Endothelial cell of umbilical vein (primary cell): ENCODE data around the gene HOXC11. TPM values are rescaled to one million over a fixed set of nuclear protein-coding genes. Genes with fewer than 3 reads are reported as not detected.

Source experiments
- BruUV-seq: library from RNA; stranded (reverse); fragments of 400-500 nt; replicated peaks from 2 replicates; lab custom pipeline; 2021; lab: Mats Ljungman, UMichigan
- CTCF ChIA-PET: fragments of 300-600, 350-600 bp; sonication (Branson Sonifier 250); formaldehyde crosslinking; loops from one replicate; lab custom pipeline; 2021; ENCODE audit warnings: antibody characterized with exemption, inconsistent platforms; lab: Charles Lee
- POLR2A ChIA-PET: fragments of 300-600, 350-600 bp; sonication (Branson Sonifier 250); formaldehyde crosslinking; loops from one replicate; lab custom pipeline; 2021; ENCODE audit warnings: antibody characterized with exemption, inconsistent platforms; lab: Charles Lee
- DNase-seq: peaks from one replicate; pipeline ENCODE4 v3.0.0-alpha.2; 2011; ENCODE audit warnings: low read depth, low spot score
- FAIRE-seq: peaks from 2 replicates; lab custom pipeline; 2011; peaks lifted over from hg19 to GRCh38; lab: Jason Lieb, UNC
- H2AFZ ChIP-seq: 2 replicates; pipeline ENCODE4 v1.6.0; 2012; ENCODE audit warnings: low read depth, low read length, control low read depth, inconsistent platforms
- H3K27ac ChIP-seq: 2 replicates; pipeline ENCODE4 v1.5.1; 2011; ENCODE audit warnings: low read depth, mild to moderate bottlenecking, control low read depth, low read length, moderate library complexity; ENCODE audit not compliant: insufficient read depth
- H3K27me3 ChIP-seq, 2 experiments: 2 replicates each; pipeline versions ENCODE4 v1.6.0 to v1.6.1; 2011; ENCODE audit warnings: low read length in 2 of 2, mixed read lengths in 1 of 2; ENCODE audit not compliant: control insufficient read depth in 2 of 2, insufficient read depth in 2 of 2
- H3K36me3 ChIP-seq, 2 experiments: 2 replicates in 1 of 2; 3 replicates in 1 of 2; pipeline ENCODE4 v1.5.1; 2011; ENCODE audit warnings: low read length in 2 of 2, mild to moderate bottlenecking in 1 of 2, moderate library complexity in 1 of 2; ENCODE audit not compliant: control insufficient read depth in 2 of 2, insufficient read depth in 2 of 2; ENCODE audit errors: extremely low read depth in 1 of 2
- H3K4me1 ChIP-seq: 3 replicates; pipeline ENCODE4 v1.5.1; 2011; ENCODE audit warnings: mild to moderate bottlenecking, low read length; ENCODE audit not compliant: control insufficient read depth, insufficient read depth; ENCODE audit errors: extremely low read depth
- H3K4me2 ChIP-seq: 2 replicates; pipeline ENCODE4 v1.6.1; 2011; ENCODE audit warnings: low read length, control low read depth, mixed read lengths; ENCODE audit not compliant: insufficient read depth
- H3K4me3 ChIP-seq, 3 experiments: fragments of 200-600 bp in 1 of 3; sonication (generic), shearing (Covaris generic) in 1 of 3; replicated peaks in 1 of 3; 2 replicates each; pipeline ENCODE4 v1.5.1; 2011 to 2016; ENCODE audit warnings: control low read depth in 3 of 3, low read length in 3 of 3, mild to moderate bottlenecking in 2 of 3, inconsistent platforms in 1 of 3, low read depth in 1 of 3, moderate library complexity in 1 of 3; ENCODE audit not compliant: insufficient read depth in 1 of 3
- H3K79me2 ChIP-seq: 2 replicates; pipeline ENCODE4 v1.6.0; 2012; ENCODE audit warnings: low read length, inconsistent platforms; ENCODE audit not compliant: control insufficient read depth, insufficient read depth
- H3K9ac ChIP-seq: replicated peaks from 2 replicates; pipeline ENCODE3; 2011; ENCODE audit warnings: low read length, control low read depth; ENCODE audit not compliant: insufficient read depth; ENCODE audit errors: extremely low read depth
- H3K9me1 ChIP-seq: replicated peaks from 3 replicates; pipeline ENCODE4 v1.6.0; 2011; ENCODE audit warnings: mild to moderate bottlenecking, low read length; ENCODE audit not compliant: control insufficient read depth, insufficient read depth; ENCODE audit errors: extremely low read depth
- H3K9me3 ChIP-seq: replicated peaks from 2 replicates; pipeline ENCODE4 v1.5.1; 2012; ENCODE audit warnings: low read length, inconsistent platforms; ENCODE audit not compliant: control insufficient read depth, insufficient read depth
- H4K20me1 ChIP-seq: replicated peaks from 2 replicates; pipeline ENCODE3; 2011; ENCODE audit warnings: mild to moderate bottlenecking, low read length; ENCODE audit not compliant: control insufficient read depth, insufficient read depth; ENCODE audit errors: extremely low read depth
- EZH2 ChIP-seq: IDR thresholded peaks from 2 replicates; pipeline ENCODE4 v1.6.1; 2012; ENCODE audit warnings: borderline replicate concordance, low read depth, mild to moderate bottlenecking, moderate library complexity, low read length, inconsistent platforms; ENCODE audit not compliant: severe bottlenecking
- GATA2 ChIP-seq: IDR thresholded peaks from 2 replicates; pipeline ENCODE4 v1.7.0; 2011; ENCODE audit warnings: low read depth, mild to moderate bottlenecking, moderate library complexity, mixed read lengths, low read length; ENCODE audit not compliant: insufficient read length, insufficient read depth
- POLR2A ChIP-seq: IDR thresholded peaks from 2 replicates; pipeline ENCODE4 v1.6.1; 2012; ENCODE audit warnings: low read depth, mild to moderate bottlenecking, control low read depth, low read length
- POLR2AphosphoS5 ChIP-seq: IDR thresholded peaks from 2 replicates; pipeline ENCODE4 v1.6.1; 2012; ENCODE audit warnings: low read depth, mild to moderate bottlenecking, control low read depth, low read length, moderate library complexity; ENCODE audit not compliant: insufficient read depth
- dilution Hi-C: fragments of 300-500 bp; cut with MboI; formaldehyde crosslinking; loops from one replicate; pipeline ENCODE4 v1.15.0; 2019; ENCODE audit warnings: low sequenced_read_pairs; ENCODE audit not compliant: extremely low pct_ligation_motif_present
- intact Hi-C: fragments of 100-400 bp; cut with micrococcal nuclease; formaldehyde crosslinking; loops from one replicate; pipeline ENCODE4 v1.10.0; 2022
- polyA plus RNA-seq, 4 experiments: library from polyadenylated mRNA; depleted of rRNA in 3 of 4; stranded (reverse) in 3 of 4; unstranded in 1 of 4; fragments of >200 nt; gene quantifications; 2 replicates each; pipeline versions ENCODE4 v1.2.1 to v1.2.3, GENCODE V29; 2011 to 2012; ENCODE audit warnings: missing spikeins in 1 of 4
- total RNA-seq: library from RNA; stranded (reverse); gene quantifications from 2 replicates; pipeline ENCODE4 v1.2.3, GENCODE V29; 2021

Gene HOXC11
- total and polyA plus RNA-seq, 2 donors (not counting 3 experiments of a cell fraction or from before 2014, with no cell fraction given), result not detected

DNA sequence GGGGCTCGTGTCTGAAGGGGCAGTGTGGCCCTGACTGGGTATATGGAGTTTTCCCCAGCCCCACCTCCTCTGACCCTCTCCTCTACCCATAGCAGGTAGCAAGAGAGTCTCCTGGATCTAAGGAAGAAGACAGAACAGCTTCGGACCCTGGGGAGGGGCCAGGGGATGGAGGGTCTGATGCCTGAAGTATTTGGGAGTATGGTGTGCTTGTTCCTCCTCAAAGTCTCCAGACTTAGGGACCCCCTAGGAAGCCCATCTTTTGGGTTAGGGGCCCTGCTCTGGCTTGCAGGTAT lies 35.3 kb downstream of the HOXC11 start:
- TF ChIP-seq POLR2AphosphoS5 (no peak), EZH2 (peak; percentile 9), POLR2A (no peak)
- Histone ChIP-seq H3K4me1 (no peaks in the 10 kb centered on the region), H3K27me3 (peaks cover 81 to 88% of the 10 kb centered on the region in 2 experiments), H2AFZ (no peak overlapping the region), H3K27ac (no peak overlapping the region), H3K4me3 (no peak overlapping the region), H3K79me2 (no peaks in the 10 kb centered on the region), H3K9me1 (no peaks in the 10 kb centered on the region), H4K20me1 (no peaks in the 10 kb centered on the region), H3K4me2 (no peak overlapping the region), H3K9ac (no peak overlapping the region), H3K9me3 (no peaks in the 10 kb centered on the region), H3K36me3 (no peaks in the 10 kb centered on the region)
- DNase-seq (no peak), FAIRE-seq (no peak)
- dilution Hi-C loops, result no loop called here
- POLR2A ChIA-PET, result no interaction called here
- CTCF ChIA-PET, result interaction anchor here (0.9 to 17.0 kb wide), 8 partner anchors 8 to 251 kb away, joined by 3 to 616 read pairs (median 4); partner anchors contain the start of genes HOXC9 and SMUG1
- intact Hi-C loops, result loop anchor here (10.0 kb wide), 1 partner anchor 357 kb away; the partner anchor contains the start of gene GPR84
- no TSS peak for BruUV-seq

DNA sequence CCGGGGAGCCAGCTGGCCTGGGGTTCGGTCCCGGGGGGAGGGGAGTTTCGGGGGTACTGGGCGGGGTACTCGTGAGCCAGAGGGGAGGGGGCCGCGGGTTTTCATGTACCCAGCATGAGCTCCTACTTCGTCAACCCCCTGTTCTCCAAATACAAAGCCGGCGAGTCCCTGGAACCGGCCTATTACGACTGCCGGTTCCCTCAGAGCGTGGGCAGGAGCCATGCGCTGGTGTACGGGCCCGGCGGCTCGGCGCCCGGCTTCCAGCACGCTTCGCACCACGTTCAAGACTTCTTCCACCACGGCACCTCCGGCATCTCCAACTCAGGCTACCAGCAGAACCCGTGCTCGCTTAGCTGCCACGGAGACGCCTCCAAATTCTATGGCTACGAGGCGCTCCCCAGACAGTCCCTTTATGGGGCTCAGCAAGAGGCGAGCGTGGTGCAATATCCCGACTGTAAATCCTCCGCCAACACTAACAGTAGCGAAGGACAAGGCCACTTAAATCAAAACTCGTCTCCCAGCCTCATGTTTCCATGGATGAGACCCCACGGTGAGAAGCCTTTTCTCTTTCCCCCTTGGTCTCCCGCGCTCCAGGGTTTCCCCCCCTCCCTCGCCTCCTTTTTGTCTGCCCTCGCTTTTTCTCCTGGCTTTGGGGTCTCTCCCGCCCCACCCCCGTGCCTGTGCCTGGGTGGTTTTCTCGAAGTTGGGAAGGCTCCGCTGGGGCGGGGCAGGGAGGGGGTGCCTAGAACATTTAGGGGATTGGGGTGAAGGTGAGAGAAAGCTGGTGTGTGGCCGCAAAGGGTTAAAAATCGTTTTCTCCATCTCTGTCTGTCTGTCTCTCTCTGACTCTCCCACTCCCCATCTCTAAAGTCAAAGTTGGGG lies 36.5 kb downstream of the HOXC11 start:
- no peaks in the 10 kb centered on the region for H3K79me2 ChIP-seq
- DNase-seq (no peak), FAIRE-seq (no peak)
- peaks cover 82 to 90% of the 10 kb centered on the region in 2 experiments for H3K27me3 ChIP-seq
- H3K27ac ChIP-seq, result no peak overlapping the region
- no peak overlapping the region for H3K4me3 ChIP-seq
- CTCF ChIA-PET, result interaction anchor here (0.7 to 17.0 kb wide), 8 partner anchors 9 to 207 kb away, joined by 3 to 616 read pairs (median 4); partner anchors contain the start of genes HOXC10, HOXC9 and SMUG1
- H2AFZ ChIP-seq, result no peak overlapping the region
- POLR2A ChIA-PET, result interaction anchor here (0.7 kb wide), 1 partner anchor 191 kb away, joined by 3 read pairs; no protein-coding TSS in a partner anchor
- dilution Hi-C loops (no loop called here), intact Hi-C loops (loop anchor here (10.0 kb wide), 1 partner anchor 355 kb away; the partner anchor contains the start of gene GPR84)
- H3K9me3 ChIP-seq, result no peaks in the 10 kb centered on the region
- no peaks in the 10 kb centered on the region for H3K36me3 ChIP-seq
- H4K20me1 ChIP-seq, result no peaks in the 10 kb centered on the region
- TF ChIP-seq GATA2 (no peak), EZH2 (peak; percentile 99)
- H3K4me2 ChIP-seq, result no peak overlapping the region
- H3K9ac ChIP-seq, result no peak overlapping the region
- H3K9me1 ChIP-seq, result no peaks in the 10 kb centered on the region
- no peaks in the 10 kb centered on the region for H3K4me1 ChIP-seq
- no TSS peak for BruUV-seq
